ENCODE data around the gene KCP. TPM values are rescaled to one million over a fixed set of nuclear protein-coding genes. Genes with fewer than 3 reads are reported as not detected.

Gene KCP
- polyA plus RNA-seq, 1 donor (not counting 4 experiments of a cell fraction or from before 2014, with no cell fraction given) = not detected

DNA sequence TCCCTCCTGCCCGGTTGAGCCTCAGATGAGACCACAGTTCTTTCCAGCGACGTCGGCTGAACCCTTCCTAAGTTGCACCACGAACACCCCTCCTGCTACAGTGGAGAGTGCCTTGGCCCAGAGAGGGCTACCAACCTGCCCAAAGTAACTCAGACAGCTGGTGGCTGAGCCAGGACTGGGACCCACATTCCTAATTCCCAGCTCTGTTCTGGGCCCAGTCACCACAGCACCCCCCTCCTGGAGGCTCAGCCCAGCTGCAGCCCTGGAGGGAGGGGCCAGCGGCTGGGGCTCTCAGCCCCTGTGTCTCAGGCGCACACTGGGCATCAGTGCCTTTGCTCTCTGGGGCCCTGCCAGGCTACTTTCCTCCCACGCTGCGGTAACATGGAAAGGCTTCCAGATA, 37.3 kb downstream of the KCP start:
- no peak overlapping the region for H3K9ac ChIP-seq (ENCODE audit: control insufficient read depth, extremely low read depth, insufficient read depth, low read length)
- H3K79me2 ChIP-seq (ENCODE audit: control insufficient read depth, insufficient read depth, low read length) = no peaks in the 10 kb centered on the region
- H3K4me2 ChIP-seq (ENCODE audit: control insufficient read depth, extremely low read depth, insufficient read depth, low read depth, low read length) = no peak overlapping the region
- no peaks in the 10 kb centered on the region for H3K36me3 ChIP-seq (ENCODE audit: control insufficient read depth in 2 of 2, extremely low read depth in 1 of 2, insufficient read depth in 2 of 2, low read length in 2 of 2)
- H3K9me1 ChIP-seq (ENCODE audit: control insufficient read depth, extremely low read depth, insufficient read depth, low read length) = peaks cover 2% of the 10 kb centered on the region
- H3K4me3 ChIP-seq (ENCODE audit: control insufficient read depth in 2 of 3, extremely low read depth in 1 of 3, insufficient read depth in 2 of 3, low read depth in 1 of 3, low read length in 3 of 3) = no peak overlapping the region
- dilution Hi-C loops (cut with MboI; ENCODE audit: extremely low pct_ligation_motif_present, low sequenced_read_pairs) = no loop called here
- no peaks in the 10 kb centered on the region for H3K9me3 ChIP-seq (ENCODE audit: control insufficient read depth, low read depth, low read length)
- DNase-seq (ENCODE audit: low read depth, low spot score) (no peak), FAIRE-seq (no peak)
- no peak for TF ChIP-seq EZH2 (IDR thresholded peaks at IDR 0.05; ENCODE audit: low read length)
- no peak for TF ChIP-seq CTCF (optimal IDR thresholded peaks at IDR 0.05 in 1 of 3, IDR thresholded peaks at IDR 0.05 in 1 of 3, conservative IDR thresholded peaks at IDR 0.05 in 1 of 3; ENCODE audit: extremely low read depth in 1 of 3, insufficient read depth in 2 of 3, low read length in 3 of 3)
- no peak overlapping the region for H3K27ac ChIP-seq (ENCODE audit: control insufficient read depth, insufficient read depth, low read length)
- H3K27me3 ChIP-seq (ENCODE audit: control insufficient read depth, extremely low read depth, insufficient read depth, low read length) = peaks cover 9% of the 10 kb centered on the region
- H3K4me1 ChIP-seq (ENCODE audit: control insufficient read depth, extremely low read depth, insufficient read depth, low read length) = peaks cover 32% of the 10 kb centered on the region
- no peak overlapping the region for H2AFZ ChIP-seq (ENCODE audit: control insufficient read depth, low read length)
- H4K20me1 ChIP-seq (ENCODE audit: control insufficient read depth, extremely low read depth, insufficient read depth, low read length) = peaks cover 4% of the 10 kb centered on the region

DNA sequence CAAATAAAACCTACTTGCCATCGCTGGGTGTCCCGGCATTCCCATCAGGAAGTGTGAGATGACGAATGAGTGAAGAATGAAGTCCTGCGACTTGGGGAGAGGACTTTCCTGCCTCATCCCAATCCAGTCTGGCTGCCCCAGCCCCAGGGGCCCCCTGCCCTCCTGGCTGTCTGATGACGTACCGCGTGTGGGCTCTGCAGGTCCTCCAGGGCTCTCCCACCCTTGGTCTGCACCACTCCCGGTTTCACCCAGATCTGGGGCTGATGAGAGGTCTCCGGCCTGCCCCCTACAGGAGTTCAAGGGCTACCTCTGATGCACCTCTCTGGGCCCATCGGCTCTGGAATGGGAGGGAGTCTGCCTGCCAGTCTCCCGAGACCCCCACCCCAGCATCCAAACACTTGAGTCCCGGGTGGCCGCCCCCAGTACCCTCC, 38.1 kb downstream of the KCP start:
- FAIRE-seq (peak; percentile 23), DNase-seq (ENCODE audit: low read depth, low spot score) (peak; percentile 58)
- dilution Hi-C loops (cut with MboI; ENCODE audit: extremely low pct_ligation_motif_present, low sequenced_read_pairs) = no loop called here
- peaks cover 4% of the 10 kb centered on the region for H3K9me1 ChIP-seq (ENCODE audit: control insufficient read depth, extremely low read depth, insufficient read depth, low read length)
- H2AFZ ChIP-seq (ENCODE audit: control insufficient read depth, low read length) = no peak overlapping the region
- H3K27ac ChIP-seq (ENCODE audit: control insufficient read depth, insufficient read depth, low read length) = no peak overlapping the region
- no peak overlapping the region for H3K9ac ChIP-seq (ENCODE audit: control insufficient read depth, extremely low read depth, insufficient read depth, low read length)
- H3K4me1 ChIP-seq (ENCODE audit: control insufficient read depth, extremely low read depth, insufficient read depth, low read length) = peaks cover 36% of the 10 kb centered on the region
- no peaks in the 10 kb centered on the region for H3K9me3 ChIP-seq (ENCODE audit: control insufficient read depth, low read depth, low read length)
- H4K20me1 ChIP-seq (ENCODE audit: control insufficient read depth, extremely low read depth, insufficient read depth, low read length) = peaks cover 7% of the 10 kb centered on the region
- no peaks in the 10 kb centered on the region for H3K79me2 ChIP-seq (ENCODE audit: control insufficient read depth, insufficient read depth, low read length)
- no peaks in the 10 kb centered on the region for H3K36me3 ChIP-seq (ENCODE audit: control insufficient read depth in 2 of 2, extremely low read depth in 1 of 2, insufficient read depth in 2 of 2, low read length in 2 of 2)
- no peak overlapping the region for H3K4me3 ChIP-seq (ENCODE audit: control insufficient read depth in 2 of 3, extremely low read depth in 1 of 3, insufficient read depth in 2 of 3, low read depth in 1 of 3, low read length in 3 of 3)
- peak overlapping the region; percentile 22 for H3K4me2 ChIP-seq (ENCODE audit: control insufficient read depth, extremely low read depth, insufficient read depth, low read depth, low read length)
- TF ChIP-seq EZH2 (IDR thresholded peaks at IDR 0.05; ENCODE audit: low read length) (no peak), CTCF (optimal IDR thresholded peaks at IDR 0.05 in 1 of 3, IDR thresholded peaks at IDR 0.05 in 1 of 3, conservative IDR thresholded peaks at IDR 0.05 in 1 of 3; ENCODE audit: extremely low read depth in 1 of 3, insufficient read depth in 2 of 3, low read length in 3 of 3) (peak in 2 of 3 experiments; percentile 25 to 42)
- H3K27me3 ChIP-seq (ENCODE audit: control insufficient read depth, extremely low read depth, insufficient read depth, low read length) = peaks cover 9% of the 10 kb centered on the region

All from keratinocyte (primary cell).